Astrocyte (in vitro differentiated cells and primary cell): ENCODE data around the gene ADIG. TPM values are rescaled to one million over a fixed set of nuclear protein-coding genes. Genes with fewer than 3 reads are reported as not detected.

ENCODE experiments used
- DNase-seq: peaks from one replicate; pipeline ENCODE4 v3.0.0-alpha.2; 2010; ENCODE audit warnings: low read depth
- FAIRE-seq: peaks from 2 replicates; lab custom pipeline; 2011; peaks lifted over from hg19 to GRCh38; lab: Jason Lieb, UNC
- H2AFZ ChIP-seq: 2 replicates; pipeline ENCODE4 v1.6.0; 2012; ENCODE audit warnings: low read depth, low read length, inconsistent platforms
- H3K27ac ChIP-seq: 2 replicates; pipeline ENCODE4 v1.5.1; 2011; ENCODE audit warnings: low read depth, low read length, inconsistent platforms
- H3K27me3 ChIP-seq: 2 replicates; pipeline ENCODE4 v1.6.0; 2011; ENCODE audit warnings: low read length, inconsistent platforms; ENCODE audit not compliant: insufficient read depth
- H3K36me3 ChIP-seq: 2 replicates; pipeline ENCODE4 v1.5.1; 2011; ENCODE audit warnings: low read length, inconsistent platforms; ENCODE audit not compliant: insufficient read depth
- H3K4me1 ChIP-seq: 2 replicates; pipeline ENCODE4 v1.5.1; 2011; ENCODE audit warnings: low read length, inconsistent platforms; ENCODE audit not compliant: insufficient read depth
- H3K4me2 ChIP-seq: 2 replicates; pipeline ENCODE4 v1.6.0; 2012; ENCODE audit warnings: low read length, inconsistent platforms
- H3K4me3 ChIP-seq: 2 replicates; pipeline ENCODE4 v1.5.1; 2011; ENCODE audit warnings: low read depth, mild to moderate bottlenecking, low read length, inconsistent platforms; ENCODE audit not compliant: insufficient read depth
- H3K79me2 ChIP-seq: 2 replicates; pipeline ENCODE4 v1.6.0; 2012; ENCODE audit warnings: mild to moderate bottlenecking, low read length, inconsistent platforms; ENCODE audit not compliant: insufficient read depth
- H3K9ac ChIP-seq: 2 replicates; pipeline ENCODE4 v1.6.0; 2012; ENCODE audit warnings: mild to moderate bottlenecking, low read length, inconsistent platforms
- H3K9me3 ChIP-seq: 2 replicates; pipeline ENCODE4 v1.5.1; 2012; ENCODE audit warnings: low read depth, mild to moderate bottlenecking, low read length, inconsistent platforms; ENCODE audit not compliant: insufficient read depth
- H4K20me1 ChIP-seq: 2 replicates; pipeline ENCODE4 v1.6.0; 2012; ENCODE audit warnings: low read length, inconsistent platforms; ENCODE audit not compliant: insufficient read depth
- H3K27ac Mint-ChIP-seq: one replicate; pipeline ENCODE4 v1.8.0; 2021; ENCODE audit warnings: mild to moderate bottlenecking, mixed read lengths; ENCODE audit not compliant: unreplicated experiment
- H3K27me3 Mint-ChIP-seq: one replicate; pipeline ENCODE4 v1.8.0; 2021; ENCODE audit warnings: low read depth, mixed read lengths; ENCODE audit not compliant: unreplicated experiment
- H3K36me3 Mint-ChIP-seq: one replicate; pipeline ENCODE4 v1.8.0; 2021; ENCODE audit warnings: low read depth, mixed read lengths; ENCODE audit not compliant: unreplicated experiment
- H3K4me1 Mint-ChIP-seq: one replicate; pipeline ENCODE4 v1.8.0; 2021; ENCODE audit warnings: low read depth, mixed read lengths; ENCODE audit not compliant: unreplicated experiment
- H3K4me3 Mint-ChIP-seq: one replicate; pipeline ENCODE4 v1.8.0; 2021; ENCODE audit warnings: mild to moderate bottlenecking, moderate library complexity, mixed read lengths; ENCODE audit not compliant: unreplicated experiment
- H3K9me3 Mint-ChIP-seq: one replicate; pipeline ENCODE4 v1.8.0; 2021; ENCODE audit warnings: mild to moderate bottlenecking, mixed read lengths; ENCODE audit not compliant: unreplicated experiment
- EZH2 ChIP-seq: IDR thresholded peaks from 2 replicates; pipeline ENCODE4 v1.6.1; 2012; ENCODE audit warnings: mild to moderate bottlenecking, low read length, inconsistent platforms; ENCODE audit not compliant: insufficient read depth
- total RNA-seq: library from RNA; stranded (reverse); gene quantifications from 2 replicates; pipeline ENCODE4 v1.2.1, GENCODE V29; 2021
- TF ChIP-seq, protein P1 (sequence below): IDR thresholded peaks from 2 replicates; pipeline ENCODE4 v1.5.1; 2011; ENCODE audit warnings: low read depth, mild to moderate bottlenecking, inconsistent platforms, low read length, moderate library complexity; ENCODE audit not compliant: insufficient read depth

ADIG gene
- total RNA-seq, 1 donor from 2014 or later, result not detected

- Mint-ChIP-seq H3K36me3 (no peaks in the 10 kb centered on the region), H3K4me1 (peaks cover 5% of the 10 kb centered on the region), H3K27me3 (peaks cover 7% of the 10 kb centered on the region), H3K27ac (peak overlapping the region; percentile 2), H3K9me3 (peaks cover under 1% of the 10 kb centered on the region), H3K4me3 (no peak overlapping the region)
- no peak for TF ChIP-seq EZH2
- TF ChIP-seq, protein P1, sequence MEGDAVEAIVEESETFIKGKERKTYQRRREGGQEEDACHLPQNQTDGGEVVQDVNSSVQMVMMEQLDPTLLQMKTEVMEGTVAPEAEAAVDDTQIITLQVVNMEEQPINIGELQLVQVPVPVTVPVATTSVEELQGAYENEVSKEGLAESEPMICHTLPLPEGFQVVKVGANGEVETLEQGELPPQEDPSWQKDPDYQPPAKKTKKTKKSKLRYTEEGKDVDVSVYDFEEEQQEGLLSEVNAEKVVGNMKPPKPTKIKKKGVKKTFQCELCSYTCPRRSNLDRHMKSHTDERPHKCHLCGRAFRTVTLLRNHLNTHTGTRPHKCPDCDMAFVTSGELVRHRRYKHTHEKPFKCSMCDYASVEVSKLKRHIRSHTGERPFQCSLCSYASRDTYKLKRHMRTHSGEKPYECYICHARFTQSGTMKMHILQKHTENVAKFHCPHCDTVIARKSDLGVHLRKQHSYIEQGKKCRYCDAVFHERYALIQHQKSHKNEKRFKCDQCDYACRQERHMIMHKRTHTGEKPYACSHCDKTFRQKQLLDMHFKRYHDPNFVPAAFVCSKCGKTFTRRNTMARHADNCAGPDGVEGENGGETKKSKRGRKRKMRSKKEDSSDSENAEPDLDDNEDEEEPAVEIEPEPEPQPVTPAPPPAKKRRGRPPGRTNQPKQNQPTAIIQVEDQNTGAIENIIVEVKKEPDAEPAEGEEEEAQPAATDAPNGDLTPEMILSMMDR, result no peak
- Histone ChIP-seq H3K36me3 (no peaks in the 10 kb centered on the region), H4K20me1 (no peaks in the 10 kb centered on the region), H3K4me1 (no peaks in the 10 kb centered on the region), H2AFZ (no peak overlapping the region), H3K27ac (no peak overlapping the region), H3K9me3 (no peaks in the 10 kb centered on the region), H3K9ac (no peak overlapping the region), H3K4me2 (peak overlapping the region; percentile 36), H3K27me3 (no peaks in the 10 kb centered on the region), H3K4me3 (no peak overlapping the region), H3K79me2 (no peaks in the 10 kb centered on the region)
- peak; percentile 69 for DNase-seq
- no peak for FAIRE-seq
Measured at GRCh38 chr20:38631155-38632022, 50.4 kb downstream of the ADIG start.

DNA sequence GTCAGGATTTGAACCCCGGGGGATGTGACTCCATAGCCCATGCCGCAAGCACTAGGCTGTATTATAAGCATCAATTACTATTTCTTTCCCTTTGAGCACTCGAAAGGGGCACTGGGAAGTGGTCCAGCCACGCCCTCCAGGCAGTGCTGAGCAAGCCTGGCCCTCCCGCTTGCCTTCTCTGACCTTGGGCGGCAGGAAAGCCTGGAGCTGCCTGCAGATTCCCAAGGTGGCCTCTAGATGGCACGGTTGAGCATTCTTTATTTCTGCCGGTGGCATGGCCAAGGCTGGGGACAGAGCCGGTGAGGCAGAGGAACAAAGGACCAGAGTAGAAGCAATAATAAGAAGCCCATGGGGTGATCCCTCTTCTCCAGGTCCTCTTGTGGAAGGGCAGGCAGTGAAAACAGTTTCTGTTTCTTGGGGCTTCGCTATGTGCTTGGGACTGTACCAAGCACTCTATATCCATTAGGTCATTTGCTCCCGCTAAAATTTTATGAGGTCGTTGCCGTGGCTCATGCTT is 52.6 kb downstream of the ADIG start:
- Mint-ChIP-seq H3K4me3 (no peak overlapping the region), H3K27me3 (peaks cover 11% of the 10 kb centered on the region), H3K9me3 (peaks cover 4% of the 10 kb centered on the region), H3K36me3 (no peaks in the 10 kb centered on the region), H3K4me1 (peaks cover 5% of the 10 kb centered on the region), H3K27ac (no peak overlapping the region)
- Histone ChIP-seq H3K36me3 (no peaks in the 10 kb centered on the region), H3K4me1 (no peaks in the 10 kb centered on the region), H3K9me3 (no peaks in the 10 kb centered on the region), H3K4me2 (no peak overlapping the region), H3K27me3 (no peaks in the 10 kb centered on the region), H2AFZ (no peak overlapping the region), H3K27ac (no peak overlapping the region), H3K4me3 (no peak overlapping the region), H4K20me1 (no peaks in the 10 kb centered on the region), H3K79me2 (no peaks in the 10 kb centered on the region), H3K9ac (no peak overlapping the region)
- no peak for TF ChIP-seq EZH2
- TF ChIP-seq, protein P1, result peak; percentile 77
- FAIRE-seq, result no peak
- no peak for DNase-seq
